Tibial nerve (tissue), 4 donors: ENCODE results near the gene HSPH1. TPM values are rescaled to one million over a fixed set of nuclear protein-coding genes. Genes with fewer than 3 reads are reported as not detected.

Experiments
- total RNA-seq, 4 donors: library from RNA; depleted of rRNA; stranded (reverse); fragments of >200 nt; gene quantifications; one replicate each; pipeline ENCODE4 v1.1.0, GENCODE V29; 2016

The HSPH1 gene
- total RNA-seq, 4 donors from 2014 or later = 26.2 to 41.7 (median 30.0) TPM

Other genes starting within 250 kb of the HSPH1 start
- gene TEX26, start 229.2 kb downstream of the HSPH1 start, total RNA-seq = not detected
- gene B3GLCT, start 38.1 kb upstream of the HSPH1 start, total RNA-seq = 10 to 100 TPM in 1 of 4 donors, 1 to 10 TPM in 3; 5.4 to 14.1 (median 6.6) TPM